Transverse colon (tissue), 4 donors: Measurements from ENCODE around the gene TREH. TPM values are rescaled to one million over a fixed set of nuclear protein-coding genes. Genes with fewer than 3 reads are reported as not detected.
A peak's percentile ranks its signal among the peaks of the same experiment; 100 is the strongest.

Experiments
- DNase-seq: peaks from one replicate; pipeline ENCODE4 v3.0.0-alpha.2; 2019
- H3K27ac ChIP-seq, 4 donors: fragments of 200-600 bp; sonication (generic); 2 replicates each; pipeline ENCODE4 v1.5.1; 2016 to 2018; ENCODE audit warnings: inconsistent platforms in 4 of 4
- H3K27me3 ChIP-seq: fragments of 200-600 bp; sonication (generic); 2 replicates; pipeline ENCODE4 v1.5.1; 2017; ENCODE audit warnings: inconsistent platforms
- H3K36me3 ChIP-seq, 4 donors: fragments of 200-600 bp; sonication (generic); 2 replicates each; pipeline ENCODE4 v1.5.1; 2017 to 2019; ENCODE audit warnings: inconsistent platforms in 4 of 4
- H3K4me1 ChIP-seq, 4 donors: fragments of 200-600 bp; sonication (generic); 2 replicates each; pipeline ENCODE4 v1.5.1; 2017 to 2020; ENCODE audit warnings: inconsistent platforms in 4 of 4
- H3K4me3 ChIP-seq, 4 donors: fragments of 200-600 bp; sonication (generic); 1 replicate in 1 of 4; 2 replicates in 3 of 4; pipeline versions ENCODE4 v1.5.1 to v1.6.1; 2017 to 2019; ENCODE audit warnings: inconsistent platforms in 4 of 4
- H3K9me3 ChIP-seq, 2 donors: fragments of 200-600 bp; sonication (generic); 2 replicates each; pipeline ENCODE4 v1.5.1; 2017 to 2019; ENCODE audit warnings: inconsistent platforms in 2 of 2
- CTCF ChIP-seq, 5 experiments: fragments of 200-600 bp in 3 of 5; fragments of 450-650 bp in 2 of 5; sonication (generic) in 3 of 5; IDR thresholded peaks; 1 replicate in 2 of 5; 2 replicates in 3 of 5; pipeline ENCODE4 v1.5.1; 2016 to 2017; ENCODE audit warnings: antibody characterized with exemption in 5 of 5, inconsistent platforms in 3 of 5, mild to moderate bottlenecking in 2 of 5, moderate library complexity in 1 of 5
- EP300 ChIP-seq: sonication (generic); formaldehyde crosslinking; IDR thresholded peaks from one replicate; pipeline ENCODE4 v1.6.1; 2017; ENCODE audit warnings: antibody characterized with exemption, low read depth
- POLR2A ChIP-seq: fragments of 450-650 bp; IDR thresholded peaks from one replicate; pipeline ENCODE4 v1.6.1; 2016; ENCODE audit warnings: antibody characterized with exemption, mild to moderate bottlenecking, moderate library complexity
- POLR2AphosphoS5 ChIP-seq, 3 donors: sonication (generic); formaldehyde crosslinking; IDR thresholded peaks; one replicate each; pipeline ENCODE4 v1.6.1; 2016; ENCODE audit warnings: antibody characterized with exemption in 3 of 3
- WGBS, 2 donors: methylation state at CpG; one replicate each; pipeline ENCODE4 v1.1.5; 2018; ENCODE audit warnings: low coverage in 1 of 2; 5-methylcytosine and 5-hydroxymethylcytosine counted together
- in situ Hi-C, 4 donors: fragments of 200-750 bp; cut with MboI; loops; one replicate each; pipeline versions ENCODE4 v1.15.0 to v1.15.1; 2017; ENCODE audit warnings: low sequenced_read_pairs in 3 of 4, low pct_ligation_motif_present in 1 of 4, low pct_unique_long_range_greater_than_20kb in 1 of 4
- intact Hi-C: fragments of 100-400 bp; cut with DNase I; formaldehyde crosslinking; loops from one replicate; pipeline ENCODE4 v1.15.1; 2023; ENCODE audit warnings: low total_unique reads
- total RNA-seq, 4 donors: library from RNA; depleted of rRNA; stranded (reverse); fragments of >200 nt; gene quantifications; one replicate each; pipeline ENCODE4 v1.1.0, GENCODE V29; 2016

TREH gene
- total RNA-seq, 4 donors from 2014 or later, result 4.9 to 5.6 TPM; not detected in 2

GRCh38 chr11:118619444-118620197 is 59.8 kb downstream of the TREH start:
- no peak for TF ChIP-seq POLR2AphosphoS5 (IDR thresholded peaks at IDR 0.05)
- in situ Hi-C loops, result no loop called here

GRCh38 chr11:118618991-118619375 is 60.5 kb downstream of the TREH start:
- H3K27me3 ChIP-seq, result no peaks in the 10 kb centered on the region
- intact Hi-C loops, result no loop called here
- H3K4me1 ChIP-seq, result peaks cover 16 to 65% (median 44%) of the 10 kb centered on the region in 4 donors
- no peak overlapping the region for H3K4me3 ChIP-seq
- no peak for TF ChIP-seq POLR2AphosphoS5 (IDR thresholded peaks at IDR 0.05)
- TF ChIP-seq POLR2A, result no peak
- no peak for TF ChIP-seq CTCF (IDR thresholded peaks at IDR 0.05)
- TF ChIP-seq EP300, result no peak
- in situ Hi-C loops, result no loop called here
- H3K36me3 ChIP-seq, result no peaks in the 10 kb centered on the region
- peak overlapping the region; percentile 74 to 90 (median 80) for H3K27ac ChIP-seq
- no peak for DNase-seq
- H3K9me3 ChIP-seq, result no peaks in the 10 kb centered on the region
- WGBS, 2 donors, result 41 to 43% methylated on average over 1 to 4 of the region's 4 CpGs

More at GRCh38 chr11:118619444-118620197, 59.8 kb downstream of the TREH start:
- intact Hi-C loops, result no loop called here
- Histone ChIP-seq H3K9me3 (no peaks in the 10 kb centered on the region), H3K27me3 (no peaks in the 10 kb centered on the region), H3K36me3 (no peaks in the 10 kb centered on the region), H3K27ac (peak overlapping the region; percentile 74 to 90 (median 80)), H3K4me3 (no peak overlapping the region), H3K4me1 (peaks cover 16 to 65% (median 44%) of the 10 kb centered on the region in 4 donors)
- WGBS, 2 donors, result 33 to 66% methylated on average over 1 to 6 of the region's 6 CpGs
- DNase-seq, result no peak

GRCh38 chr11:118618115-118618990 is 61.1 kb downstream of the TREH start:
- H3K9me3 ChIP-seq, result no peaks in the 10 kb centered on the region
- no peaks in the 10 kb centered on the region for H3K27me3 ChIP-seq
- no peak overlapping the region for H3K4me3 ChIP-seq
- DNase-seq, result no peak
- H3K27ac ChIP-seq, result peak overlapping the region; percentile 74 to 90 (median 80)
- peaks cover 16 to 64% (median 44%) of the 10 kb centered on the region in 4 donors for H3K4me1 ChIP-seq
- intact Hi-C loops, result no loop called here
- H3K36me3 ChIP-seq, result no peaks in the 10 kb centered on the region
- no peak for TF ChIP-seq EP300
- peak in 1 of 3 donors; percentile 46 for TF ChIP-seq POLR2AphosphoS5 (IDR thresholded peaks at IDR 0.05)
- no peak for TF ChIP-seq CTCF (IDR thresholded peaks at IDR 0.05)
- TF ChIP-seq POLR2A, result no peak
- 43 to 70% methylated on average over 5 to 11 of the region's 11 CpGs for WGBS, 2 donors
- in situ Hi-C loops, result no loop called here

GRCh38 chr11:118615976-118616371 is 63.5 kb downstream of the TREH start:
- DNase-seq, result no peak
- intact Hi-C loops (no loop called here), in situ Hi-C loops (no loop called here)
- WGBS, 2 donors, result 85% methylated on average over 5 of the region's 5 CpGs; no CpG with 5 or more reads in 1 of the 2 donors
- no peaks in the 10 kb centered on the region for H3K9me3 ChIP-seq
- no peak for TF ChIP-seq EP300
- no peak for TF ChIP-seq POLR2AphosphoS5 (IDR thresholded peaks at IDR 0.05)
- no peak for TF ChIP-seq CTCF (IDR thresholded peaks at IDR 0.05)
- TF ChIP-seq POLR2A, result no peak
- H3K27me3 ChIP-seq, result no peaks in the 10 kb centered on the region
- peak overlapping the region in 2 of 4 donors; percentile 0 to 77 for H3K27ac ChIP-seq
- peaks cover 8 to 45% (median 23%) of the 10 kb centered on the region in 4 donors for H3K4me1 ChIP-seq
- no peaks in the 10 kb centered on the region for H3K36me3 ChIP-seq
- no peak overlapping the region for H3K4me3 ChIP-seq
